HG03354 (cell line): ENCODE results near the gene TARBP1.

Source experiments
- ATAC-seq: cut with Tn5 transposase; IDR thresholded peaks from one replicate; pipeline ENCODE4 v1.9.1; 2021; ENCODE audit warnings: mild to moderate bottlenecking; ENCODE audit not compliant: unreplicated experiment, poor library complexity, severe bottlenecking

The TARBP1 gene

DNA sequence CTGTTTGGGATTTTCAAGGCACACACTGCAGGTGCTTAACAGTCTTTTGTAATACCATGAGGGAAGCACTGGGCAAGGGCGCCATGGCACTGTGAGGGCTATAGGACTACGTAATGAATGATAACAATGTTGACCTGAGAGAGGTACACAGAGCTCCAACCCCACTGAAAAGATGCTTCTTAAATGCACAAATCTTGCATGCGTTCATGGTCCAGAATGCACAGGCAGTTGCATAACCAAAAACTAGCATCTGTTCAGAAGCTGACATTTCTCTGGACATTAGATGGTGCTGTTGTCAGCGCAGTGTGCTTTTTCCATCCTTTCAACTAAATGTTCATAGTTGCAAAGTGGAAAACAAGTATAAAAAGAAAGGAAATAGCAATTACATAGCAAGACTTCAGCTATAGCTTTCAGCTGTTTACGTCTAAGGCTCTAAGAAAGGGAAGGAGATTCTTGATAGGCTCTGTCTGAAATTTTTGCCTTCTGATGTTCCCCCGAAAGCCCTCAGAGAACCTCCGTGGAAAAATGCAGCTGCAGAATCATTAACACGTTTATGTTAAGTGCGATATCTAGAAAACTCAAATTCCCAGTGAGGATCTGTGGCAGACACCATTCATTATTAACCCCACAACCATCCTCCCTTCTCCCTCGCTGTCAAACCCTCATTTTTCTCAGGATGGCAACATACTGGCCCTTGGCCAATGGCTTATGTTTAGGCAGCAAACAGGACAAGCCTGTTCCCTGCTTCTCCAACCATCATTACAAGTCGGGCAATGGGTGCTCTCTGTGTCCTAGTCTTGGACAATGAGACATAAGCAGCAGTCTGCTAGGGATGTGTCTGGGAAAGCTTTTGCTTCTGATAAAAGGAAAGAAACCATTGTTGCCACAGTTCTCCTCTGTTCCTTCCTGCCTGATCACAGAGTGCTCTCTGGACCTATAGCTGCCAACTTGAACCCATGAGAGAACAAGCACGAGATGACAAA is 8.2 kb upstream of the TARBP1 start:
- no peak for ATAC-seq

DNA sequence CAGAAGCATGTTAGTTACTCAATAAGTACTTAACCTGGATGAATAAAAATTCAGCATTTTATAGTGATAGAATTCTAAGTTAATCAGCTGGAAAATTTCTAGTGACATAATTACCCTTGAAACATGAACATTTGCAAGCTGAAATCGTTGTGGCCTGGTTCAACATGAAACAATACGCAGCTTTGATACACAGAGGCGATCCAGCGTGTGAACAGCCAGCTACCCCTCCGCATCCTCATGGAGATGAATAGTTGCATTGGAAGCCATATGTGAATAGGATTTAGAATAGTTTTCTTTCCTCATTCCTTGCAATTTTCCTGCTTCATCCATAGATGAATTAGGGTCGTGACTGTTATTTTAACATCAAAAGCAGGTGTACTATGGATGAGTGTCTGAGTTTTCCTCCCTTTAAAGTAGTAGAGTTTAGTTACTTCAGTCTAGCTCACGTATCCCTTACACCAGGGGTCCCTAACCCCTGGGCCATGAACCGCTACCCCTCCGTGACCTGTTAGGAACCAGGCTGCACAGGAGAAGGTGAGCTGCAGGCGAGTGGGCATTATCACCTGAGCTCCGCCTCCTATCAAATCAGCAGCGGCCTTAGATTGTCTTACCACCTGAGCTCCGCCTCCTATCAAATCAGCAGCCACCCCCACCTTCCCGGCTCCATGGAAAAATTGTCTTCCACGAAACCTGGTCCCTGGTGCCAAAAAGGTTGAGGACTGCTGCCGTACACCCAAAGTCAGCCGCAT is 6.2 kb upstream of the TARBP1 start:
- ATAC-seq: no peak

DNA sequence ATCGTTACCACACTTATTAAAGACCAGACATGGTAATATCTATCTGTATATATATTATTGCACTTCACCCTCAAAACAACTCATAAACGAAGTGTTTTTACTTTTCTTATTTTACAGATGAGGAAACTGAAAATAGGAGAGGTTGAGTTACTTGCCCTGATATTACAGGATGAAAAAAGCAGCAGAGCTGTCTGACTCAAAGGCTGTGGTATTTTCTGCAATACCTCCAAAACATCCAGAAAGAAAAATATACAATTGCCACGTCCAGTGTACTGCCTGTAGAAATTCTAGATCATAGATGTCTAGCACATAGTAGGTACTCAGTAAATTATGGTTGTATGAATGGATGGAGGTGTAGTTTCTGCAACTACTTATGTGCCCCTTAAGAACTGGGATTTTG is 5.2 kb upstream of the TARBP1 start:
- ATAC-seq: no peak

DNA sequence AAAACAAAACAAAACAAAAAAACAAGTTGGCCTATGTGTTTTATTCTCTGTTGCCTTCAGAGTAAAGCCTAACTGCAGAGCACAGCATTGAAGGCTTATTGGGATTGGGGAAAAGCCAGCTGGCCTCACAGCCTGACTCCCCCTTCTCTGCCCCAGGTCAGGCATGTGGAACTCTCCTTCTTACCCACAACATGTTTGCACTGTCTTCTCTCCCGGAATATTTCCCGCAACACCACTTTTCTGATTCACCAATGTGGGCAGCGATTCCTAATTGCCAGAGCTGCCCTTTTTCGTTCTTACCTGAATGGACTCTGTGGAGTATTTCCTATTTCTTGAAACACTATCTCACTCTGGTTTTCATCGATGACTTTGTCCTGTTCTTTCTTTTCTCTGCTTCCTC is 2.8 kb upstream of the TARBP1 start:
- ATAC-seq: no peak

DNA sequence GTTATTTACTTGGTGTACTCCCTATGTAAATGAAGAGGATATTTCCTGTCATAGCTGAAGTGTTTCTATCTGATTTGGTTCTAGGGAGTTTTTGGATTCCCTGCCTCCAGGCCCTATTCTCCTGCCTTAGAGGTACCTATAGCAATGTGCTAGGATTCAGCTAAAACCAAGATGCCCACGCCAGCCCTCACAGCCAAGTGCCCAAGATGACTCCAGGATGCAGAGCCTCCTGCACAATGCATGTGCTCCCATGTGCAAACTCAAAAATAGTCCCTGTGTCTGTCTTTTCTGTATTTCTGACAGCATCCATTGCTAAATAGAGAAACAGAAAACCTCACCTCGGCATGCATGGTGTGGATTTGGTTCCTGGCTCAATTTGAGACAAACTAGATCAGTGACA is 887 bp upstream of the TARBP1 start:
- no peak for ATAC-seq

DNA sequence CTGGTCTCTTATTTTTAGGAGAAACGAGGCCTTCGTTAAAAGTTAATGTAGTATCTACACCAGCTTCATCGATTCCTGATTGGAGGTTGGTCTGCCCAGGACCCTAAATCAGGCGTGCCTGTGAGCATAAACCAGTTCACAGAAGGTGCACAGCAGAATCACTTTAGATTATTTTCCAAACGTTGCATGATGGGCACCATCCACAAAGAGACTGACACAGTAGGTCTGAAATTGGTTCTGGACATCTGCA is 256 bp upstream of the TARBP1 start:
- ATAC-seq: peak; percentile 0

DNA sequence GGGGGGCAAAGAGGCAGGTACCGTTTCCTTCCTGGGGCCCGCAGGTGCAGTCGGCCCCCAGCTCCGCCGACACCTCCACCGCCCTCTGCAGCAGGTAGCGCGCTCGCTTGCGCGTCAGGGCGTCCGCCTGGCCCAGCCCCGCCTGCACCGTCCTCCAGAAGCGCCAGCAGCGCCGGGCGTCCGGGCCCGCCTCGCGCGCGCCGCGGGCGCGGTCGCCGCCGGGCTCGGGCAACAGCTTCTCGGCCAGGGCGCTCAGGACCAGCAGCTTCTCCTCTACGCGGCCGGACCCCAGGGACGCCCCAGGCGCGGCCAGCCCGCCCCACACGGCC is 863 bp downstream of the TARBP1 start:
- ATAC-seq: peak; percentile 66

DNA sequence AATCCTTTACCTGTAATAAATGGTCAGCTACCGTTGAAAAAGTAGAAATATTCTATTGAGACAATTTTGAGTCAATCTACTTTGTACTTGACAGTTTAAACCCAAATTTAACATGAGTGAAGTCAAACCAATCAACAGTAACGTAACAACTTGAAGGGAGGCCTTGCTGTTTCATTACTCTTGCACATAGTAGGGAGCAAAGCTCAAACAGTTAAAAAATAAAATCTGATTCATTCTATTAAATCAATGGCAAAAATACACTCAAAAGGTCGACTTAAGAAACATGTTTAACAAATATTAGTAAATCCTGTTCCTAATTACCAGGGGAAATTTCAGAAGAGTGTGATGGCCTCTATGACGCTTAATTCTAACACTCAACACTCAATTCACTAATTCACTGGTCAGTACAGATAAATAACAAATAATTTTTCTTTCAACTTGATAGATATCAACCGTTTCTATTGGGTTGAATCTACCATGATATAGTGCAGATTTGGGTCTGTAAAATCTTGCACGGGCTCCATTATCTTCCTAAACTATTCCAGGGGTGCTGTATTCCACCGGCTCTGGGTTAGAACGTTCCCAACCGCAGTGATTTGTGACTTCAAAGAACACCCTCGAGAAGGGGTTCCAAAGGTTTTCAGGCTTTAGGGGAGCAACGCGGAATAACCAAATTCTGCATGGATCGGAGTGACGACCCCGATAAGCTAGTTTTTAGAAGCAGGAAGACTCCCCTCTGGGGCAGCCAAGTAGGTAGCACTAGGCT is 1.4 kb downstream of the TARBP1 start:
- ATAC-seq: no peak

DNA sequence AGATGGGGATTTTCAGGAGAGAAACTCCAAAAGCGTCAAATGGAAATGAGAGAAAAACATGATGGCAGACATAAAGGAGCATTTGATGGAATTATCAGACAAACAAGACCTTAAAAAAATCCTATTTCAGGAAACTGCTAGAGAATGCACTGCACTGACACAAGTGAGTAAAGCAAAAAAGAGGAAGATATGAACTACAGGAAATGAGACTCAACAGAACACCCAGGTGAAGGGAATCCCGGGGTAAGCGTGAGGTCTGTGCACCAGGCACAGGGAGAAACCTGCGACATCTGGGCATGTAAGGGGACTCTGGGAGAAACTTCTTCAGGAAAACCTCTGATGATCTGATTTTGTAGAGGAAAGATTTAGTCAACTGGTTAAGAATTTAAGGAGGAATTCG is 2.8 kb downstream of the TARBP1 start:
- no peak for ATAC-seq

DNA sequence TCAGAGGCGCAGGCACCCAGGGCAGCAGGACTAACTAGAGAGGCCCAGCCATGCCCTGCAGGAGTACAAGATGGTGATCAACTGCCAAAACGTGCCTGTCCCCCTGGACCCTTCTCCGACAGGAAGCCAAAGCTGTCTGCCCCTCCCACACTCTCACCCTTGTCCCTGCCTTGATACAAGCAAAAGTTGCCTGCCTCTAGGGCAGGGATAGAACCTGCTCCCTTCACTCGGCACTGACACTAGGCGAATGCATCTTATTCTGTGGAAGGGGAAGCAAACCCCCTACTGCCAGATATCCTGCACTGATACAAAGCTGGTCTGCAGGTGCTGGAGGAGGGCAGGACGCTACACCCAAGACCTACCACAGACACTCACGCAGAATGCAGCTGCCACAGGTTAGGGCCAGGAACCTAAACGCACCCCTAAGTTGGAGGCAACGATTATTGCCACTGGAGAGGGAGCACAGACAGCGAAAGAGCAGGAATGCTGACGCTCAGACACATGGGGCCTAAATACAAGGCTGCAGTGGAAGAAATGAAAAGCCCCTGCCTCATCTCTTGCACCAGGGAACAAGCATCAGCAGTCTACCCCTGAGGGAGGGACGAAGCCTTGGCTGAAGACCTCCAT is 3.7 kb downstream of the TARBP1 start:
- ATAC-seq: no peak

DNA sequence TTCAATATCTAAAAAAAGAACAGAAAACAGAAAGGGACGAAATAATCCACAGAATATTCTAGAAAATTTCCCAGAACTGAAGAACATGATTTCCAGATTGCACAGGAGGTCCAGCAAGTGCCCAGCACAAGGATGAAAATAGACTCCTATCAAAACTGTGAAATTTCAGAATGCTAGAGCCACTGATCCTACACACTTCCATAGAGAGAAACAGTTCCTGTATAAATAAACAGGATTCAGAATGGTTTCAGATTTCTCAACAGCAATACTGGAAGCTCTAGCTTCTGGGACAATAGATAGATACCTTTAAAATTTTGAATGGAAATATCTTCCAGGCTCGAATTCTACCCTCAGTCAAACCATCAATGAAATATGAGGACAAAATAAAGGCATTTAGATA is 4.6 kb downstream of the TARBP1 start:
- ATAC-seq: no peak

DNA sequence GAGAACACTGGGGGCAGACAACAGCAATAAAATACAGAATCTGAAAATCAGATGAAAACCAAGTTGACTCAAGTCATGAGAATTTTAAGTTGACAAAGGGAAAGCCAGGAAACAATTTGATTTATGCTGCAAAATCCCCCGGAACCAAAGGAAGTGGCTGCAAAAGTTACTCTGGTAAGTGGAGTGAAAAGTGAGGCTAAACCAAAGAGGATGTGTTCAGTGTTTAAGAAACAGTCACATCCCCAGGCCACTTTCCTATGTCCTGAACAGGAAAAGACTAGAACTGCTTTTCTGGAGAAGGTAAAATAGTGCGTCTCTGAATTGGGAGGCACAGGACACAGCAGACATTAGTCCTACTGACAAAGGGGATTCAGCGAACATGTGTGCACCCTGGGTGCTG is 5.9 kb downstream of the TARBP1 start:
- ATAC-seq: no peak

DNA sequence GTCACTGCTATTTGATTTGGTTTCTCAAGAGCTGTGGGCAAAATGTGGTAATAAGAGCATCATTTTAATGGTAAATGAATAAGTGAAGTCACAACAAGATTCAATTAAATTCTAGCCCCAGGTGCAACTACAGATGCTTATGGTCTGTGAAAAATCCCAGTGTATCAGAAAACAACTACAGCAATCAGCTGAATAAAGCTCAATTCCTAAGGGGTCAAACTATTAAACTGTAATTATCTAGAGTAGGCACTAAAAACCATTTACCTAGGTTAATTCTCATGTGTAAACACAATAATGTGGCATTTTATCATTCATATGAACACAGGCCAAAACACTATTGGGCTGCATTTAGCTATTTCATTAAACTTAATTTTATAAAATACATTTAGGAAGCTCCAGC is 9.6 kb downstream of the TARBP1 start:
- ATAC-seq: no peak

DNA sequence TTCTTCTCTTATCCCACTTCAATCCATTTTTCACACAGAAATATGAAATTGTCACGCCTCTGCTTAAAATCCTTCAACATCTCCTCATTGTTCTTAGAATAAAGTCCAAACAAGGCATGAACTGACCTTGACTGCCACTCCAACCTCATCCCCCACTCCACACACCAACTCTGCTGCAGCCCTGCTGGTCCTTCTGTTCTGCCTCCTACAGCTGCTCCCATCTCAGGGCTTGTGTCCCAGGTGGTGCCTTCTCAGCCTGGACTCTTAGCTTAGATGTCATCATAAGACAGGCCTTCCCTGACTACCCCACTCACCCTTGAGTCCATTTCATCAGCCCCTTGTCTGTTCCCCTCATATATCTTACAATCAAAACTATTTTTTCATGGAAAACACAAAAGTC is 10.4 kb downstream of the TARBP1 start:
- ATAC-seq: no peak

DNA sequence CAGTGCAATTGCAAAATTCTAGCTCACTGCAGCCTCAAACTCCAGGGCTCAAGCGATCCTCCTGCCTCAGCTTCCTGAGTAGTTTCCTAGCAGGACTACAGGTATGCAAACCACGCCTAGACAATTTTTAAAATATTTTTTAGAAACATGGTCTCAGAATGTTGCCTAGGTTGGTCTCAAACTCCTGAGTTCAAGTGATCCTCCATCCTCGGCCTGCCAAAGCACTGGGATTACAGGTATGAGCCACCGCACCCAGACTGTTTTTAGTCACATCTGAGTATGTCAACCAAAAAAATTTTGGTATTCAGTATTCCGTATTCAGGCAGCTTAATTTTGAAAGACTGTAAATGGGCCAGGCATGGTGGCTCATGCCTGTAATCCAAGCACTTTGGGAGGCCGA is 11.2 kb downstream of the TARBP1 start:
- no peak for ATAC-seq

DNA sequence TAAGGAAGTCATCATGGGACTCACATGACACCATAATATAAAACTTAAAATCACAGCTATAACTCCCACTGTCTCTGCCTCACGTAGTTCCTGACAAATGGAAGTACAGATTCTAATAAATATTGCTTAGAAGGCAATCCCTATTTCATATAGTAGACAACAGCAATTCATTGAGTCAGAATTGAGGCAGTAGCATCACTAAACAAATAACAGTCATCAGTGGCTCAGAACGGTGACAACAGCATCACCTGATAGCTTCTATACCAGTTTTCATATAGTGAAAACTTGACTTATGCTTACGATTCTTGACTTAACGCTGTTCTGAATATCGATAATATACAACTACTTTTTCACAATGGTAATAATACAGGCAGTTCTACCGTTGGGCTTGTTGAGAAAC is 12.0 kb downstream of the TARBP1 start:
- ATAC-seq: no peak

DNA sequence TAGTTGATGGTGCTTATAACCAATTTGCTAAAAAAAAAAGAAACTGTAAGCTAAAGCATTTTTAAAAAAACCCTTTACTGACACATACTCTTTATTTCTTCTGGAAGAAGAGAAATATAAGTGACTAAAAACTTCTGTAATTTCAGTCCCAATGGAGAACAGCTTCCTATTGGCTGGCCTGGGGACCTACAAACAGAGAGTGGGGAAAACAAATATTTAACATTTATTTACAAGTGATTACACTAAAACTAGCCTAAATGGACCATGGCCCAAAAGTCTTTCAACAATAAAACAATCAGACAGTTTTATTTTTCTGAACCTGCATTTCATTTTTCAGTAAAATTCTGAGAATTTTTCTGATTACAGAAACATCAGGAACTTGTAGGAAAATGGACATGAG is 15.2 kb downstream of the TARBP1 start:
- no peak for ATAC-seq

DNA sequence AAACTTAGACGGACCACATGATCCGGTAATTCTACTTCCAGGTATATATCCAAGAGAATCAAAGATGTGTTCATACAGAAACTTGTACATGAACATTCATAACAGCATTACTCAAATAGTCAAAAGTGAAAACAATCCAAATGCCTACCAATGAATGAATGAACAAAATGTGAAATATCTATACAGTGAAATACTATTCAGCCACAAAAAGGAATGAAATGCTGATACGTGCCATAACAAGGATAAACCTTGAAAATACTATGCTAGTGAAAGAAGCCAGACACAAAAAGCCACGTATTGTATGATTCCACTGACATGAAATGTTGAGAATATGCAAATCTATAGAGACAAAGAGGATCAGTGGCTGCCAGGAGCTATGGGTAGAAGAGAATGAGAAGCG is 18.3 kb downstream of the TARBP1 start:
- ATAC-seq: no peak

DNA sequence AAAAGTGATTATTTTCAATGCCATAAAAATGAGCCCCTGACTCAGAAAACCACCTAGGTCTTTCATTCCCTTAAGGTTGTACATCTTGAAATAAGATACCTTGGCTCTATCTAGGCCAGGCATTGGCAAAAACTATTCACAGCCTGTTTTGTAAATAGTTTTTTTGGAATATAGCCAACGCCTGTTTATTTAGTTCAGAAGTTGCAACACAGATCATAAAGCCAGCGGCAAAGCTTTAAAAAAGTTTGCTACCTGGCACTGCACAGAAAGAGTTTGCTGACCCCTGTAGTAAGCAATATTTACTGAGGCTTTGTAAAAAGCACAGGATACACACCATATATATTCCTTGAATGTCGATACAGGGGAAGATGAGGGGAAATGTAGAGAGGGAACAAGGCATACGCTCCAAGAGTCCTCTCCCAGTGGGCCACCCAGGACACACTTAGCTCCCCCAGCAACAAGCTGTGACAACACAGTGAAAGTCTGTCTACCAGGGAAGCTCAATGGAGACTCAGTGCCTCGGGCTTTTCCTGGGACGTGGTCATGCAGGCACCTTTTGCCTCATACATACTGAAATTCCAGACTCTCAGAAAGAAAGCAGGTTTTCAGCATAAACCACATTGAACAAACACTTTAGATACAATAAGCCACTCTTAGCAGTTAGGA is 20.5 kb downstream of the TARBP1 start:
- no peak for ATAC-seq

DNA sequence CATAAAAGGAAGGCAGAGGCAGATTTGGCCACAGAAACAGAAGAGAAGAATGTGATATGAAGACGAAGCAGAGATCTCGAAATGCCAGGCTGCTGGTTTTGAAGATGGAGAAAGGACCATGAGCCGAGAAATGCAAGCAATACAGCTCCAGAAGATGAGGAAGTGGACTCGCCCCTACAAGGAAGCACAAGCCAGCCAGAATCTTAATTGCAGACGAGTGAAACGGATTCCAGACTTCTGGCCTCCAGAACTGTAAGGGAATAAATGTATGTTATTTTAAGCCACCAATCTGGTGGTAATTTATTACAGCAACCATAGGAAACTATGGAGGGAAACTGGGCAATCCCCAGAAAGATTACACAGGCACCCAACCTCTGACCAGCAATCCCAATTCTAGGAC is 24.1 kb downstream of the TARBP1 start:
- ATAC-seq: no peak
